D341Med (cell line): Measurements from ENCODE around the gene SOX14.
A peak's percentile ranks its signal among the peaks of the same experiment; 100 is the strongest.

Experiments used
- DNase-seq: peaks from one replicate; pipeline ENCODE4 v3.0.0; 2012; ENCODE audit warnings: low spot score

SOX14 gene

DNA sequence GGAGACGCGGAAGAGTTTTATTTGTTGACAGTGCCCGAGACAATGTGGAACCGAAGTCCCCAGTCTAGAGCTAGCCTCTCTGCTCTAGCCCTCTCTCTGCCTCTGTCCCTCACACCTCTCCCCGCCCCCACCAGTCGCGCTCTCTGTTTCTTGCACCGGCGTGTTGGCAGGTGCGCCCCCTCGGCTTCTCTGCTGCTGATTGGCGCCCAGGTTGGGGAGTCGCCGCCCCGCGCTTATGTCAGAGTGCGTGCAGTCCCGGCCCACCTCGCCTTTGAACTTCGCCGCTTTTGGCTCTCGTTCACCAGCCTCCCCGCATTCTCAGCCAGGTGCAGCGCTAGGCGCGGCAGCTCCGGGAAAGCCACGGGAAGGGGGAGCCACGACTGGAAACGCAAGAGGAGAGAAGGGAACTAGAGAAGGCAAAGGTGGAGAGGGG, at the start of gene SOX14:
TSS of gene SOX14 (plus strand) at position 315 of the 433 bp plus-strand sequence. CDS start 470 bp downstream, outside the sequence.
- DNase-seq: peak; percentile 78

GRCh38 chr3:137714551-137714950, 49.6 kb upstream of the SOX14 start:
- no peak for DNase-seq

DNA sequence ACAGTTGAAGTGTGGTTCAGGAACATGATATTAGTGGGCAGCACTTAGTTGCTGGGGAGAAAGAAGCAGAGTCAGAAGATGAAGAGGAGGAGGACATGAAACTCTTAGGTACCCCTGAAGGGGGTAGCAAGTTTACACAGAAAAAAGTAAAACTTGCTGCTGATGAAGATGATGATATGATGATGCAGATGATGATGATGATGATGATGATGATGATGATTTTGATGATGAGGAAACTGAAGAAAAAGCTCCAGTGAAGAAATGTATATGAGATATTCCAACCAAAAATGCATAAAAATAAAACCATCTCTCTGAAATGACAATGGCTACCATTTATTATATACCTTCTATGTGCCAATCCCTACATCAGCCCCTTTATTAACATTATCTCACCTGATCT, 39.9 kb upstream of the SOX14 start:
- no peak for DNase-seq

- DNase-seq: no peak
Measured at GRCh38 chr3:137737208-137737607, 26.9 kb upstream of the SOX14 start.

DNA sequence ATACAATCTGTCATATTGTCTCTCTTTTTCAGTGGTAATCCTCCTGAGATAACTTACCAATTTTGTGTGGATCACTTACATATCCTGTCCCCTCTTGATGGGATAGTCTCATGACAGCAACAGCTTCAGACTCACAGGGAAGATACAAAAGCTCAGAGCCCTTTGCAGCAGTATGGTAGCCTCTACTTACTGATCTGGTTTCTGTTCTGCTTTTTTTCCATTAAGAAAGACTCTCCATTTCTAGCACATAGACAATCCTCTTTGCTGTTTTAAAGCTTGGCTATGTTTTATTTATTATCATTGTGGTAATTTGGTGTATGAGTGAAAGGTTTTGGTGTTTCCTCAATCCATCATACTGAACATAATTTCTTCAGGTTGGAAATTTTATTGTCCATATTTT, 25.4 kb upstream of the SOX14 start:
- no peak for DNase-seq

DNA sequence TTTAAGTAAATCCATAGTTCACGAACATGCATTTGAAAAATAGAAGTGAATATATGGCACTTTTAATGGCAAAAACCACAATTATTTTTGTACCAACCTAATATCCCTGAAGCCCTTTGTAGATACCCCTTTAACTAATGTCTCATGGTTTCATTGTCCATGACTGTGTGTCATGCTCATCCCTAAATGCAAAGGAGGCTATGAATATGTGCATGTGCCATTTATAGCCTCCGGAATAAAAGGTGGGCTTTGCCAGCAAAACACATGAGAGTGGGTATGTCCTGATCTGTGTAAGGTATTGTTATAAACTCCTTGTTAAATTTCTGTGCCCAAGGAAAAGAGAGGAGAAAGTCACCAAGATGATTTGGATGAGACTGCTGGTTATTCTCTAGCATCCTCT, 20.5 kb upstream of the SOX14 start:
- no peak for DNase-seq

DNA sequence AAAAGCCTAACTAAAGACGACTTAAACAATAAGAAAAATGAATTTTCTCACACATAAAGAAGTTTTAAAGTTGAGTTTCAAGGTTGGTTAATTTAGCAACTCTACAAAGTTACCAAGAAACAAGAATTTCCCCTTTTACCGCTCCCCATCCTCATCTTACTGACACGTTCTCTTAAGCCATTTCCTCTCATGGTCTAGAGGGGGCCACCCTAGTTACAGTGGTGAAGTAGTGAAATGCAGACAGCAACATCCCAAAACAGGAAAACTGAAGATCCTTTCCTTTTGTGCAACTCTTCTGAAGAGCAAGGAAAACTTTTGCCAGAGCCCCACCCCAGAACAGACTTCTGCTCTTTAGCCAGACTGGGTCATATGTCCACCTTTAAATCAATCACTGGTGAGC, 17.3 kb upstream of the SOX14 start:
- DNase-seq: no peak

DNA sequence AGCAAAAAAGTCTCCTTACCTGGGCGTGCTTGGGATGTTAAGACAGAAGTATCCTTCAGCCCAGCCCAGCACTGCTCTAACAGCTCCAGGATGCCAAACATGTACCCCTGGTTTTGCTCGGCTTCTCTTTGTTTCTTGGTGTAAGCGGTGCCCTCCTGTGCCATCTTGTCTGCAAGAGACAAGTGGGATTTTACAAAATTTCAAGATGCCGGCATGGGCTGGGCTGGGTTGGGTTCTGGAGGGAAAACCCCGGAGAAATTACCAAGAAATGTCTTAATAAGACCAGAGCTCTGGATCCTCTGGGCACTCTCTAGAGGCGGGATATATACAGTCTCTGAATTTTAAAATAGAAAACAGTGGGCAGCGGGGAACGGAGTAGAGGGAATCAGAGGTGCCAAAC, 4.6 kb upstream of the SOX14 start:
- DNase-seq: no peak

DNA sequence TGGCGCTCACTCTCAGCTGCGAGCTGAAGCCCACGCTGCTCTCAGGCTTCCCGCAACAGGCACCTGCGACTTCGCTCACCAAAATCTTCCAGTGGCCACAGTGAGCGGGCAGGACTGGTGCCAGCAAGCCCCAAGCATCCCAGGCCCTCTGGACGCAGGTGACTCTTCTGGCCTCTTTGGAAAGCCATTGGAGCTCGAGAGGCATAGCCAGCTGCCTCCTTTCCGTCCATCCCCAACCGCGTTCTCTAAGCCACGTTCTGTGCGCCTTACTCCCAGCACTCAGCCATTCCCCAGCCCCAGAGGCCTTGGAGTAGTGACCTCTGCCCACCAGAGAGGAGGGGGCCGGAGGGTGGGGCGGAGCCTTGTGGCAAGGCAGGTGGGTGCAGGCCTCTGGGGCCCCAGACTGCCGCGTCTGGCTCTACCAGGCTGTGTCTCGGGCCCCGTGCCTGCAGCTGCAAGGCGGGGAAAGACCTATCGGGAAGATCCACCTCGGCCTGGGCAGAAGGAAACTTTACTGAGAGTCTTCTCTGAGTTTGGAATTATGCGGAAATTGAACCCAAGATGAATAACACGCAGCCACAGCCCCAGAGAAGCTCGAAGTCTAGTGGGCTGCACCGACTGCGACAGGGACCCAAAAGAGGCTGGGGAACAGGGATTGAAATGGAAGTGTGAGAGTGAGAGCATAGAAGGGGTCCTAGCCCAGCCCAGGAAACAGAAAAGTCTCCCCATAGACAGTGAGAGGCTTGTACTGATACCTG, 3.6 kb upstream of the SOX14 start:
- no peak for DNase-seq

DNA sequence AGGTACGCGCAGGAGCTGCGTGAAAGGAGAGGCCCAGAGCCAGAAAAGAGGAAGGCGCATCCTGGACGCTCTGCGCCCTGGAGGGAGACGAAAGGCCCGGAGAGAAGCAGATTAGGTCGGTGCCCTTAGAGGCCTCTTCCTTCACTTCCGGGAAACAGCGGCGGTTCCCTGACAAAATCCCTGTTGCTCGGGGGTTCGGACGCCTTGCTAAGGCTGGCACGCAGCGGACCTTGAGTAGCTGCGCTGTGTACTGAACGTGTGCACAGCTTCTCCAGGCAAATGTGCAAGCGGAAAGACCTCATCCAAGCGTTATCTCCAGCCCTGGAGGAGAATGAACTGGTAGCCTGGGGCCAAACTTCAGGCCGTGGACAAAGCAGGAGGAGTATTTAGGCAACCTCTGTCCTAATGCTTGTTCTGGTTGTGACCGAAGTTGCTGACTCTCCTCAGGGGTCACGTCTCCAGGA, 3.0 kb upstream of the SOX14 start:
- DNase-seq: no peak

DNA sequence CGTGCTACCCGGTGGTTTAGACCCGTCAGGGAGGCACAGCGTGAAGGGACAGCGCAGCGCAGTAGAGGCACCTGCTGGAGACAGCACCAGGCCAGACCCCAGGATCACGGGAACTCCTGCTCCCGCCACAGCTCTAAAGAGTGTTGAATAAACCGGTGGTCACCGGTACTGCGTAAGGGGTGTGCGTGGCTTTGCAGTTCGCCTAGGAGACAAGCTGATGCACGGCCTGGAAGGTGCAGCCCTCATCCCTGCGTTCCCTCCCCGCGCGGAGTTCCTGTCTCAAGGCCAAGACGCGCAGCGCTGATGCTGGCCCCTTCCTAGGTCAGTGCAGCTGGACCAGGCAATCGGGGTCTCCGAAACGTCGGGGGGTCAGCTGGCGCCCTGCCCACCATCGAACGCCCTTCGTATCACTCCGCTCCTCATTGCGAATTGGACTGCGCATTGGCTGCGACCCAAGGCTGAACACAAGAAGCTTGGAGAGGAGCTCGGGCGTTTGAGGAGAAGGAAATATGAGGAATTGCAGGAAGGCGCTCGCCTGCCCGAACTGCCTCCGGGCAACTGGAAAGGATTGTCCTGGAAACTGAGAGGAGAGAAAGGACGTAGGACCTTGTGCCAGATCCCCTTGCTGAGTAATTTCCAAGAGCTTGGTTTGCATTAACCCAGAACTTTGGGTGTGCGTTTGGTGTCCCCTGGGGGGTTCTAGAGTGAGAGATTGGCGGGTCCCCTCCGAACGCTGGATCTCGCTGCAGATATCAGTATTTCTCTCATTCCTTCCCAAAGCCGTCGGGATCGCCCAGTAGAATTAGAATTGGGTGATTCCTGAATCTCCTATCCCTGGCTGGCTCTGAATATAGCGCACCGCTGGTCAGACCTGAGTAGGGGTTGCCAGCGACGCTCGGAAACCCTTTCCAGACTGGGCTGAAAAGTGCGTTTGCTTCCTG, 2.3 kb upstream of the SOX14 start:
- DNase-seq: no peak

DNA sequence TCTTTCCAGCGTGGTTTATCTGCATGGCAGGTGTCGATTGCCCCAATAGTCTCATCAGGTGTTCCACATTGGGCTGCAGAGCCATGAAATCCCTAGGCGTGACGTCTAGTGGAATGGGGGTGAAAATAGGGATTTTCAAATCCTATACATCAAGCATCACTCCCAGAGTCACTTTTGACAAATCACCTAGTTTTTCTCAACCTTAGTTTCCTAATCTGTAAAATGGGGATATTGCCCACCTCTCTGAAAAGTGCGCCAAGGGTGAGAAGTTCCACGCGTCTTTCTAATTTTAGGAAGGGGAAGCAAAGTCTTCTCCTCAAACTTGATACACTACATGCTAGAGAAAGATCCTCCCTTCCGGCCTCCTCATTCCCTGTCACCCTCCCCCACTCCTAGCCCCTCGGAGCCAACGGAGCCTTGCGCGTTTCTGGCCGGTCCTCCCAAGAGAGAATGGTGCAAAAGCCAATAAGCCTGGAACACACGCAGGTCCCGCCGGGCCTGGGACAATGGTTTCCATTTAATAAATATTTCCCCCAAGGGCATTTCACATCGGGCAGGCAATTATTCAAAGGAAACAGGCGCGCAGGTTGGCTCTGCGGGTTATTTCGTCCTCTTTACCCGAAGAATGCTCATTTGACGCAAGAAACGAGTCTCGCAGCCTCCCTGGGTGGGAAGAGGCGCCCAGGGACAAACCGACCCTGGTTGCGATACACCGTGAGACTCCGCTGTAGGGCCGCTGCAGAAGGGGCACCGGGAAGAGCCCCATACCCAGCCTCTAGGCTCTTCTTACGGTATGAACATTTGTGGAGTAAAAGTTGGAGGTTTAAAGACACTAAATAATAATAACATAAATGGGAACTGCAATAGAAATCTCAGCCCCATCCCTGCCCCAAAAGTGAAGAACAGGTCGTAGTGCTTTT, 1.2 kb upstream of the SOX14 start:
- DNase-seq: no peak

DNA sequence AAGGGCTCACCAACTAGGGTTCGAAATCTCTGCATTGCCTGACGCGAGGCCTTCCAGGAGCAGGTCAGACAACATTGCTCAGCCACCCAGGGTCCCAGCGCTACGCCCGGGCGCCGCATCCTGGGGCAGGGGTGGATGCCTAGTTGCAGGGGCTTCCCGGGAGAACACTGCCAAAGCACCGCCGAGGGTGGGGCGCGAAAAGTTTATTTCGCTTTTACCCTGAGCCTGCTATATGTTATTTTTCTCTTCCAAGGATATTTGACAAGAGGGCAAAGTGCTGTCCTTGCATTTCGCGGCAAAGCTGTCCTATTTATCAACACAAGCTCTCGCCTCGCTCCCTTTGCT, 549 bp upstream of the SOX14 start:
- no peak for DNase-seq

DNA sequence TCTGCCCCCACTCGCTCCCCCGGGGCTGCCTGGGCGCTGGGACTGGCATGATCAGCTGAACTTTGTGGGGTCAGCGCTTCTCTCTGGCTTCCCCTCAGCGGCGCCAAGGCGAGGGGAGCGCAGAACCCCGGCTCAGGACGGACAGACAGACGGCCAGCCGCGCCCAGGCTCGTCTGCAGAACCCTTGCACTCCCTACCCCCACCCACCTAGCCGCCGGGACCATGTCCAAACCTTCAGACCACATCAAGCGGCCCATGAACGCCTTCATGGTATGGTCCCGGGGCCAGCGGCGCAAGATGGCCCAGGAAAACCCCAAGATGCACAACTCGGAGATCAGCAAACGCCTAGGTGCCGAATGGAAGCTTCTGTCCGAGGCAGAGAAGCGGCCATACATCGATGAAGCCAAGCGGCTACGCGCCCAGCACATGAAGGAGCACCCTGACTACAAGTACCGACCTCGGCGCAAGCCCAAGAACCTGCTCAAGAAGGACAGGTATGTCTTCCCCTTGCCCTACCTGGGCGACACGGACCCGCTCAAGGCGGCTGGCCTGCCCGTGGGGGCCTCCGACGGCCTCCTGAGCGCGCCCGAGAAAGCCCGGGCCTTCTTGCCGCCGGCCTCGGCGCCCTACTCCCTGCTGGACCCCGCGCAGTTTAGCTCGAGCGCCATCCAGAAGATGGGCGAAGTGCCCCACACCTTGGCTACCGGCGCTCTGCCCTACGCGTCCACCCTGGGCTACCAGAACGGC, 621 bp downstream of the SOX14 start:
- DNase-seq: no peak

DNA sequence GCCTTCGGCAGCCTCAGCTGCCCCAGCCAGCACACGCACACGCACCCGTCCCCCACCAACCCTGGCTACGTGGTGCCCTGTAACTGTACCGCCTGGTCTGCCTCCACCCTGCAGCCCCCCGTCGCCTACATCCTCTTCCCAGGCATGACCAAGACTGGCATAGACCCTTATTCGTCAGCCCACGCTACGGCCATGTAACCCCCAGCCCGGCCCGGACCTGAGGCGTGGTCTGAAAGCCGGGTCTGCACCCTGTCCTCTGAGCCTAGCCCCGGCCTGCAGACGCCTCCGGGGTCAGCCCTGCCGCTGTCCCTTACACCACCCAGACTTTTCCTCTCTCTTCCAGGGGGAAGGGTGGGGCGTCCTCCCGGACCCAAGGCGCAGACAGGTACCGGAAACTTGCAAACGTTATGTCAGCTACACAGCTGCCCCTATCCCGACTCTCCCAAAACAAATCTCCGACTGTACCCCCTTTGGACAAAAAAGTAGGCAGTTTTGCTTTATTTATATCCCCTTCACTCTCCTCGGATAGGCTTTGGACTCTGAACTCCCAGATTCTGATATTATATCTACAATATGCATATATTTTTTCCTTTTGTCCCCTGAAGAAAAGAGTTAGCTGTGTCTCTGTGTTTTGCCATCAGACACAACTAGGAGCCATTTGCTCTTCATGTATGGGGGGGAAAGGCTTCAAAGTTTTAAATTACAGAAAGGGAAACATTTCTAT, 1.4 kb downstream of the SOX14 start:
- DNase-seq: no peak

DNA sequence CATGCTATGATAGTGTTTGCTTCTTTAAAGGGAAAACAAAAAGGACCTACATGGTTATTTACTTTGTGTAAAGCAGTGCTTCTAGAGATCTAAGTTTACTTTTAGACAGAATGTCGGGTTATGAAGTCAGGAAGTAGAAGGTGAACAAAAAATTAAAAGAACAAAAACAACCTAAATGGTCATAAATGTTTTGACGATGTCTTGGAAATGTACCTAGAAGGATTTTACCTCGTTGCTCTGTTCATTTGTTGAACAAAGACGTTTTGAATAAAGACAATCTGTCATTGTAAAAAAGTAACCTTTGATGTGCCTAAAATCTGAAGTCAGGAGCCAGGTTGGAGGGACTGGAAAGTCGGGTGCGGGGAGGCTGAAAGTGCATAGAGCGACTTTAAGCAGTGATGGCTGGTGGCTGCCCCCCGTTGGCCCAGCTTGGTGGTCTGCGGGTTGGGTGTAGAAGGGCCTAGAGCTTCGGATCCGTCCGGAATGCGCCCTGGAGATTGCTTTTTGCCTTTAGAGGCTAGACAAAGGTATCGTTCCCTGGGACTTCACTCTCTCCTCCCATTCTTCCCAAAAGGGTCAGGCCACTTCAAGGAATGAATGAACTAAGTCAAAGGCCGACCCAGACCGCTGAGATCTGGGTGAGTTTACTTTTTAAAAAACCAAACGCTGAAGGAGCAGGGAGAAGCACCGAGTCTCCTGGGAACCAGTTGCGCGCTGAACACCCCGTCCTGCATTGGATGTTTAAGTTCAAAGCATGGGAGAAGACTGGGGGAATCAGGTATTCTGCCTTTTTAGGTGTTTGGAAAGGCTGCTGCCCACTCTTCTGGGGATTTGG, 2.1 kb downstream of the SOX14 start:
- DNase-seq: no peak

GRCh38 chr3:137766876-137767537, 2.9 kb downstream of the SOX14 start:
- DNase-seq: peak; percentile 57

GRCh38 chr3:137767538-137768360, 3.6 kb downstream of the SOX14 start:
- peak; percentile 50 for DNase-seq
